T-helper 22 cell (primary cell): Measurements from ENCODE around the gene STX8.
"Not testable (repeated sequence)": the region's sequence is repeated elsewhere in the genome, so short reads cannot be mapped to it uniquely, and the experiment has no call there.

Experiments used
- DNase-seq: peaks from one replicate; pipeline ENCODE4 v3.0.0-alpha.2; 2020; ENCODE audit warnings: low read depth

The STX8 gene

DNA sequence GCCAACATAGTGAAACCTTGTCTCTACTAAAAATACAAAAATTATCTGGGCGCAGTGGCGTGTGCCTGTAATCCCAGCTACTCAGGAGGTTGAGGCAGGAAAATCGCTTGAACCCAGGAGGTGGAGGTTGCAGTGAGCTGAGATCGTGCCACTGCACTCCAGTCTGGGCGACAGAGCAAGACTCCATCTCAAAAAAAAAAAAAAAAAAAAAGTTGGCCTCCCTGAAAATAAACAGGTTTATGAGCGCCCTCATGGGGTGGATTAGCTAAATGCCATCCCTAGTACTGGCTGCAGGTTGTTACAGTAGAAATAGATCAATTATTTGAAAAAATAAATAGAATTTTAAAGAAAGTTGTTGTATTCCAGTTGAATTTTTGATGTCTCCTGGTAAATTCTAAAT is 20.9 kb downstream of the STX8 start:
- DNase-seq, result not testable (repeated sequence)

DNA sequence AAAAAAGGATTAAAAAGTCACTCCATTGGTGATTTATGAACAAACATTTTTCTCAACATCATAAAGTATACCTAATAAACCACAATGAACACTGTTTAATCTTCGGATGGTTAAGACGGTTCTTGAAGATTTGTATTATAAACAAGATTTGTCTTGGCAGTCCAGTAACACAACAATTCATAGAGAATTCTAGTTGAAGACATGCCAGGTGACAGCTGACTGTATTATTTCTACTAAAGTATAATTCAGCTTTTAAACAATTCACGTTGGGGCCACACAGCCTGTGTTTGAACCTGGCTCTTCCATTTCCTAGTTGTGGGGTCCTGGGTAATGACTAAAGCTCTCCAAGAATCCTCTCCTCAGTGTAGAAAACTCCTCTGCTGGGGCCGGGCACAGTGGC is 22.0 kb downstream of the STX8 start:
- DNase-seq, result no peak

DNA sequence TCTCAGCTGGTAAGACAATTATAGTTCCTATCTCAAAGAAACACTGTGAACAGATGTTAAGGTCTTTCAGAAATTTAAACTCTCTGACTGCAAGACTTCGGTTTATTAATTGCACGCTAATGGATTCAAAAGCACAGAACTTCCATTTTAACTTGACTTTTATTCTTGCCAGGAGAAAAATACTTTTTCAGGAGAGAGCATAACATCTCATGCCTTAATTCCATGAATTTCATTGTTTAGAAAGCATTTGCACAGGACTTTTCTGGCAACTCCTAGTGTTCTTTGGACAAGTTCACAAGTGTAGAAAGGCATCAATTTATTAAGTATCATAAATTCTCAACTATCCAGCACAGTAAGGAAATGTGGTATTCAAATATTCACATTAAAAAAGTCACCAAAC is 22.4 kb downstream of the STX8 start:
- DNase-seq, result no peak

DNA sequence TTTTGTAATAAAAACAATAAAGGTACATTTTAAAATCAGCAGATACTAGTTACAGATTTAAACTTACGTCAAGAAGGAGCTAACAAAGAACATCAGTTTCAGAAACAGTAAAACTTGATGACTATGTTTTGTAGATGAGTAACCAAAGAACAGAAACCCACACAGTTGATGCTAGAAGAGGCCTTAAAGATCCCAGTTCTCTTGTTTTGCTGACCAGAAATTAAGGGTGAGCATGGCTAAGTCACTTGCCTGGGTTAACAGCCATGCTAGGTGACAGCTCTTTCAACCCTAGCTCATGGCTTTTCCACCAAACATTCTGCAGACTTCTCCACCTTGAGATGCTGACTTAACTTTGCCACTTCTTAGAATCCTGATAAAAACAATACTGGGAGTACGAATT is 26.4 kb downstream of the STX8 start:
- DNase-seq, result no peak

DNA sequence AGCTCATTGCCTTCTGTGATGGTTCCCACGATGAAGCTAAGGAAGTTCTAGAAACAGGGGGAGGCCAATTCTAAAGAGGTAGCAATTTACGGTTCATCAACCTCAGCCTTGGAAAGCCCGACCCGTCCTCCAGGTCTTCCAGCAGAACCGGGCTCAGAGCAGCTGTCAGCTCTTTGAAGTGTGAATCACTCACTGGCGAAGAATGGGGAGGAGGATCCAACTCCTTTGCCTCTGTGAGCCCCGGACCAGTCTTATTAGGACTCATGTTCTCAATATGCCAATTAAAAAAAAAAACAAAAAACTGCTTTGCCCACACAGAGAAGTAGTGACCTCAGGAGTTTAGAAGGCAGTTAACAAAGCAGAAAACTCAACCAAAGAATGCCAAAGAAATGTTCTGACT is 31.4 kb downstream of the STX8 start:
- DNase-seq, result no peak

DNA sequence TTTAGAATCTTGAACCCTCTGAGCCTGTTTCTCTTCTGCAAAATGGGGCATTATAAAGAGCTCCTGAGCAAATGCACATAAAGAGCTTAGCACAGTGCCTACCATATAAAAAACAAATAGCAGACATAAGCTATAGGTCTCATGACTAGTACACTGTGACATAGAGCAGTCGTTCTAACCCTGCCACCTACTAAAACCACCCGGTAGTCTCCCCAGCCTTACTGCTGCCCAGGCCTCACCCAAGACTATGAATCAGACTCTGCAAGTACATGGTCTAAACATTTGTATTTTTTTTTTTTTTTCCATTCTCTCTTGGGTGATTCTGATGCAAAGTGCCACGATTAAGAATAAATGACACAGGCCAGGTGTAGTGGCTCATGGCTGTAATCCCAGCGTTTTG is 33.9 kb downstream of the STX8 start:
- no peak for DNase-seq

DNA sequence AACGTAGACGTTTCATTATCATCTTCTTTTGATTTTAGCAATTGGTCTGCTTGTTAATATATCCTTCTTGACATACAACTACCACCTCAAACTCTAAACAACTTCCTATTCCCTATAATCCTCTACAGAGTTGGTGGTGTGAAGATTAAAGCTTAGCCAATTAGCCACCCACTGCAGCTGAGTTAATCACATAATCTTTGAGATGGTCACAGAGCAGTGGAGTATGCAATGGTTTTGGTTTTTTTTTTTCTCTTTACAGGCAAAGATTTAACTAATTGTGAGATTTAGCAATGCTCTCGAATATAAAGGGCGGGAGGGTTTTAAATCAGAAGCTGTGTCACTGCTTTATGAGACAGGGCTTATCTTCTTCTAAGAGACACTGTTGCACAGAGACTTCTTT is 37.0 kb downstream of the STX8 start:
- DNase-seq, result no peak

DNA sequence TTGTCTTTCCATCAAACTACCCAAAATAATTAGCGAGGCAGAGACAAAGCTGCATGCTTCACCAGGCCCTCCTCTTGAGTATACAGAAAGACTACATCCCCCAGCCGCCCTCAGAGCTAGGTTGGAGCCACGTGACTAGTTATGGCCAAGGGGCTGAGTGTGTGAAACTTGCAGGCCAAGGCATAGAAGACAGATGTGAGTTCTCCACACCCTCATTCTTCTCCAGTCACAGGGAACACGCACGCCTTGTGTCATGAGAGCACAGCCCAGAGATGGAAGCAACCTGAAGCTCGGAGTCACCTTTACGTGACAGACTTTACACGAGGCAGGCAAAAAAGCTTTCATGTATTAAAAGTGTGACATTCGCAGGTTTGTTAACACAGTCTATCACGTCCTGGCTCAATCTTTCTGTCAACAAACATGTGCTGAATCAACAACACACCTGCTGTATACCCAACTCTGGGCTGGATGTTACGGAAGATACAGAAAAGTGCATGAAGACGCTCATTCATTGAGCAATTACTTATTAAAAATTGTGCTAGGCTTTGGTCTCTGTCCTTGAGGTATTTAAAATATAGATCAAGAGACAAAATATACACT is 38.3 kb downstream of the STX8 start:
- DNase-seq, result no peak

DNA sequence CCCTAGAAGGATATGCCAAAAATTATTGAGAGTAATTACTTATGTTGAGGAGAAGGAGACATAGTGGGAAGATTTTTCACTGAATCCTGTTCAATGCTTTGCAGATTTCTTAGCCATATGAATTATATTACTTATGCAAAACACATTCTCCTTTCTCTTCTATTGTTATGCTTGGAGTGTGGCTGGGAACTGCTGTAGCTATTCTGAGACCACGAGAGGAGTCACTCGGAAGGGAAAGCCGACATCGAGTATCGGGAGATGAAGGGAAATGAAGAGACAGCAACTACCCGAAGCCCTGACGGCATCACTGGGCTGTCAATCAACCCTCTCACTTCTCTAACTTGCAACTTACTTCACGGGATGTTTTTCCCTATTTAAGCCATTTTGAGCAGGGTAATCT is 39.6 kb downstream of the STX8 start:
- no peak for DNase-seq

DNA sequence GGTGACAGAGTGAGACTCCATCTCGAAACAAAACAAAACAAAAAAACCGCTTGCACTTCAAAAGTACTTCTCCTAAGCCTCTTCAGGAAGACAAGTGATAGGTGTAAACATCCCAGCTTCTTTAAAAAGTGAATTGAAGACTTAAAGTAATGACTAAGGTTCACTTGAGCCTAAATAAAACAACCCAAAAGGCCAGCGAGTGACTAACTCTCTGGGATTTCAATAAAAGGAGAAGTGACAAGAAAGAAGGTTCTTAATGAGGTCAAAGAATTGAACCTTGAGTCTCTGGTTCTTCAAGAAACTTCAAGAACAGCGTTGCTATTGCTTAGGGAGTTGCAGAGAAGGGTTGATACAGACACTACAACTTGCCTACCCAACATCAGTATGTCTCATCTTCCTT is 42.2 kb downstream of the STX8 start:
- no peak for DNase-seq

DNA sequence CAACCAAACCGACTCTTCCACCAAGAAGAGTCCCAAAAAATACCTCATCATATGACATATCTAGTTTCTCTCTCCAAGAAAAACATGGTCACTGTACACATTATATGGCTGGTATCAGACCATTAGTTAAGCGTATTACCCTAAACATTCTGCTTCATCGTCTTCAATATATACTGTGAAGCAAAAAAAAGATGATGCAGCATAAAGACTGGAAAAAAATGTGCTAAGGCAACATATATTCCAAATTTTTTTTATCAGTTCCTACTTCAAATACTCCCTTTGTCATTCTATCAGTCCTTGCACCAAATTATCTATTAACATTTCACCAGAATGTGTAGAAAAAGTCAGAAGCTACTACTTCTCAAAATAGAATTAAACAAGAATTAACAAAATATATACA is 42.9 kb downstream of the STX8 start:
- DNase-seq, result no peak

DNA sequence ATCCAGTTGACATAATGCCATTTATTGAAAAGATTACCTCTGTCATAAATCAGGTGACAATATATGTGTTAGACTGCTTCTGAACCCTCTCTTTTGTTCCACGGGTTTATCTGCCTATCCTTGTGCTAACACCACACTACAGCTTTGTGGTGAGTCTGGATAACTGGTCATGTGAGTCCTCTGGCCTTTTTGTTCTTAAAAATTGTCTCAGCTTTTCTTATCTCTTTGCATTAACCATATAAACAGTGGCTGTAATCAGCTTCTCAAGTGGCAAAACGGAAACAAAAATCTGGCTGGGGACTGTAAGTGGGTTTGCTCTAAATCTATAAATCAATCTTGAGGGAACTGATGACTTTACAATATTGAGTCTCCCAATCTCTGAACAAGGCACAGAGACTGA is 44.6 kb downstream of the STX8 start:
- DNase-seq, result no peak

DNA sequence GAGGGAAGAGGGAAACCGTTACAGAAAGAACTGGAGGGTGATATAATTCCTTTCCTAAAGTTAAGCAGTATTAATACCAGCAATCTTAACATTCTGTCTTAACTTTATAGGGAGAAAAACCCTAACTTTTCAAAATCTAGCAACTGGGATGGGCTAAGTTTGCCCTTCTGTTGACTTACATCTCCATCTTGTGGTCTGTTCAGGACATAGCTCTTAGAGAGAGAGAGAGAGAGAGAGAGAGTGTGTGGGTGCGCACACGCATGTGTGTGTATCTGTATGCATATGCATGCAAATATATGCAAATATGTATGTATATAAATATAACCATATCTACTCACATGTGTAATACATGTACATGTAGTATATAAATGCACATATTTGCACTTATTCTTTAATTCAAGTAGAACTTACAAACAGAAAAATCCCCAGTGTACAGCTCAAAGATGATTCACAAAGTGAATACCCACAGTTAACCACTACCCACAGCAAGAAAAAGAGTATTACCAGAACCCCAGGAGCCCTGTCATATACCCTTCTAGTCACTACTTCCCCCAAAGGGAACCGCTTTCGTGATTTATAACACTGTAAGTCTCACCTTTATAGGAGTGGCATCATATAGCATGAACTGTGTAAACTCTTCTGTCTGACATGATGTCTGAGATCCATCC is 46.5 kb downstream of the STX8 start:
- no peak for DNase-seq

DNA sequence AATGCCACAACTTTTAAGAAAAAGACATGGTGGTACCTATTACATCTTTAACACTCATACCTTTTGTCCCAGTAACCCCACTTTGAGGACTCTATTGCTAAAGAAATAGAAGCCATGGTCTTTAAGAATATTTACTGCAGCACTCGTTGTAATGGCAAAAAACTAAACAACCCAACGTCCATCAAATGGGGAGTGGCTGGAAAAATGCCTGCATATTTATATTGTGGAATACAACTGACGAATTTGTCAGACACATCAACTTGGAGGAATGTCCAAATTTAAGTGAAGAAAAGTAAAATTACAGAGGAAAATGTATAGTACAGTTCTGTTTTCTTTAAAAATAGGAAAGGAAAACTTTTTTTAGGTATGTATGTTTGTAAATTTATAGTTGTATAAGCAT is 47.8 kb downstream of the STX8 start:
- no peak for DNase-seq

DNA sequence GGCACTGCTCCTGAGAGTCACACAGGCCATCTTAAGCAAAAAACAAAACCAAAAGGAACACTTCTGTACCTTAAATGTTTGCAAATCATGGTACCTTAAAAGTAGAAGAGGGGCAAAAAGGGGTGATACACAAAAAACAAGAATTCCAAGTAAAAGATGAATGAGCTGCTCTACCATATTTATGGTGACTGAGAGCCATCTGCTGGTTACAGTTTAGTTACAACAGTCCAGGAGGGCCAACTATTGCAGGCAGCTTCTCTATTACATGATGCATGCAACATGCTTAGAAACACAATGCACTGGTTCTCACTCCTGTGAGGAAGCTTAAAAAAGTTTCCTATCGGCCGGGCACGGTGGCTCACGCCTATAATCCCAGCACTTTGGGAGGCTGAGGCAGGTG is 53.5 kb downstream of the STX8 start:
- no peak for DNase-seq

DNA sequence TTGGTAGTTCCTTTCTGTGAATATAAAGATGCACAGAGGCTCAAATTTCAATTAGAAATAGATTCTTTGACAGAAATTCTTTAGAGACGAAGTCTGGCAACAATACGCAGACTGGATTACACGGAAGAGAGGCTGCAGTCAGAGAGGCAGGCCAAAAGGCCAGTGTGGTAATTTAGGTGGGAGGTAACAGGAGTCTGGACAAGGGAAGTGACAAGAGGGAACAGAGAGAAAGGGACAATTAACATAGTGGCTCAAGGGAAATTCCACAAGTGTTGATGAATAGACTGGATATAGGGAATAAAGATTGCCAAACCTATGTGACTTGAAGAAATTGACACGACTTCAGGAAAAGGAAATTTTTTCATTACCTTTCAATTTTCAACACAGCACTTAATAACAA is 54.6 kb downstream of the STX8 start:
- no peak for DNase-seq

DNA sequence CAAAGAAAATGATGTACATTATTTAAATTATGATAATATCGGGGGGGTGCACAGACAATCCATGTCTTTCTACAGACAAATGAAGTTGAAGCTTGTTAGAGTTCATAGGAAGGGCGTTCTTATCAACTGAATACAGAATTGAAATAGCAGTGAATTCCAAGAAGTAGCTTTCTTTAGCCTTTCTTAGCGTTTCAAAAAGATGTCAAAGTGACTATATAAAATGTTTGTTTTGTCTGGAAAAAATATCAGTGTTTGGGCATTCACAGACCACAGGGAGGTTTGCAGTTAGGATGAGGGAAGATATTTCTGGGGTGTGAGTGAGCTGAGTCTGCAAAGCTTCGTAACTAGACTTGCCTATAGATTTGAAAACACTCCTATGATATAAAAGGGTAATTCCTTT is 55.0 kb downstream of the STX8 start:
- DNase-seq, result no peak

DNA sequence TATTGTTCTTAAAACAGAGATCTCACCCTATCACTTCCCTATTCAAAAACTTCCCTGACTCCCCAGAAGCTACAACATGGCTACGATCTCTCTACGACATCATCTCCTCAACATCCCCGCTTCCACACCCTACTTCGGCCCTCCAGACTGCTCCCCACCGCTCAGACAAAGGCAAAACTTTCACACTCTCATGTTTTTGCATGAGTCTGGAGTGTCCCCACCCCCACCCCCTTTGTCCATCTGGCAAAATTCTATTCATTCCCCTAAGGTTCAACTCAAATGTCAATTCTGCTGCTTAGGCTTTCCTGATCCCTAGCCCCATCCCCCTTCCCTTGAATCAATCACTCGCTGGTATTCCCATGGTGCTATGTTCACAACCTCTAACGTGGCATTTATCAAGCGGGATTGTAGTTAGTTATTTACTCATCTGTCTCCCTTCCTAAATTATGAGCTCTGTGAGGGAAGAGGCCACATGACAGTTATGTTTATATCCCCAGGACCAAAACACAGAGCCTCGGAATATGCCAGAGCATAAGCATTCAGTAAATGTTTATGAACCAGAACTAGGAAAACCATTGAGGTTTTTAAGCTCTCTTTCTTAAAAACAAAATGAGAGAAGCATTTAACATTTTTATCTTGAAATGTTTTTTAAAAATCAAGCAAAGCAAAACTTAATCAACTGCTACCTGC is 55.9 kb downstream of the STX8 start:
- DNase-seq, result no peak

DNA sequence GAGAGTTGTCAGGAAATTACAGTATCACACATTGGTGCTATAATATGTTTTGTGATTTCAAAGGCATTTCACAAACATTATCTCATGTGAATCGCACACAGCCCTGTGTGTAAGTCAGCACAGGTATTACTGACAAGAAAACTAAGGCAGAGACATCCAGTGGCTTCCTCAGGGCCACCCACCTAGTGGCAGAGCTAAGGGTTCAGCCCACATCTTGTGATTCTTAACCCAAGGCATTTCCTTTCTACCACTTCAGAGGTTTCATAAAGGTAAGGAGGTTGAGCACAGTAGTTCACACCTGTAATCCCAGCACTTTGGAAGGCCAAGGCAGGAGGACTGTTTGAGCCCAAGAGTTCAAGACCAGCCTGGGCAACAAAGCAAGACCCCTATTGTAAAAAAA is 58.2 kb downstream of the STX8 start:
- DNase-seq, result no peak

DNA sequence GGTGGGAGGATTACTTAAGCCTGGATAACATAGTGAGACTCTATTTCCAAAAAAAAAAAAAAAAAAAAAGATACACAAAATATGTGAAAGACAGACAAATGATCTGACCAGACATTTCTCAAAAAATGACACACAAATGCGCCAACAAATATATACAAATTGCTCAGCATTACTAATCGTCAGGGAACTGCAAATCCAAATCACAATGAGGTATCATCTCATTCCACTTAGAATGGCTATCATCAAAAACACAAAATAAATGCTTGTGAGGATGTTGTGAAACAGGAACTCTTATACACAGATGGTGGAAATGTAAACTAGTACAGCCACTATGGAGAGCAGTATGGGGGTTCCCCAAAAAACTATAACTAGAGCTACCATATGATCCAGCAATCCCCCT is 62.4 kb downstream of the STX8 start:
- DNase-seq, result no peak

DNA sequence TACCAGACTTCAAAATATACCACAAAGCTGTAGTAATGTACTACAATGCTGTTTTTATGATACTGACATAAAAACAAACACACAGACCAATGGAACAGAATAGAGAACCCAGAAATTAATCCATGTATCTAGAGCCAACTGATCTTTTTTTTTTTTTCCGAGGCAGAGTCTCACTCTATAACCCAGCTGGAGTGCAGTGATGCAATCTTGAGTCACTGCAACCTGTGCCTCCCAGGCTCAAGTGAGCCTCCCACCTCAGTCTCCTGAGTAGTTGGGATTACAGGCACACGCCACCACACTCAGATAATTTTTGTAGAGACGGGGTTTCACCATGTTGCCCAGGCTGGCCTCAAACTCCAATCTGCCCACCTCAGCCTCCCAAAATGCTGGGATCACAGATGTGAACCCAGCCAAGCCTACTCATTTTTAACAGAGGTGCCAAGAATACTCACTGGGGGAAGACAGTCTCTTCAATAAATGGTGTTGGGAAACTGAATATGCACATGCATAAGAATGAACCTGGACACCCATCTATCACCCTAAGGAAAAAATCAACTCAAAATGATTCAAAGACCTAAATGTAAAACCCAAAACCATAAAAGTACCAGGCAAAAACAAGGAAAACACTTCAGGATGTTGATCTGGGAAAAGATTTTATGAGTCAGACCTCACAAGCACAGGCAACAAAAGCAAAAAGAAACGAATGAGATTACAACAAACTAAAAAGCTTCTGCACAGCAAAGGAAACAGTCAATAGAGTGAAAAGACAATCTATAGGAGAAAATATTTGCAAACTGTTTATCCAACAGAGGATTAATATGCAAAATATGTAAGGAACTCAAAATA is 63.1 kb downstream of the STX8 start:
- DNase-seq, result no peak

DNA sequence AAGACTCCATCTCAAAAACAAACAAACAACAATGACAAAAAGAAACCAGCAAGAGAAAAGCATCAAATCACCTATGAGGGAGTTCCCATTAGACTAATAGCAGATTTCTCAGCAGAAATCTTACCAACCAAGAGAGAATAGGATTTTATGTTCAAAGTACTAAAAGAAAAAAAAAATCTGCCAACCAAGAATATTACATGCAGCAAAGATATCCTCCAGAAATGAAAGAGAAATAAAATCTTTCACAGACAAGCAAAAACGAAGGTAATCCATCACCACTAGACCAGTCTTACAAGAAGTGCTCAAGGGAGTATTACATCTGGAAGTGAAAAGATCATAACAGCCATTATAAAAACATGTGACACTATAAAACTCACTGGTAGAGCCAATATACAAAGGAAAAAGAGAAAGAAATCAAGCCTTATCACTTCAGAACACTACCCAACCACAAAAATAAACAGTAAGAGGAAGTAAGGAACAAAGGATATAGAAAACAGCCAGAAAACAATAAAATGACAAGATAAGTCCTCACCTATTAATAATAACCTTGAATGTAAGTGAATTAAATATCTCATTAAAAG is 66.3 kb downstream of the STX8 start:
- DNase-seq, result no peak

DNA sequence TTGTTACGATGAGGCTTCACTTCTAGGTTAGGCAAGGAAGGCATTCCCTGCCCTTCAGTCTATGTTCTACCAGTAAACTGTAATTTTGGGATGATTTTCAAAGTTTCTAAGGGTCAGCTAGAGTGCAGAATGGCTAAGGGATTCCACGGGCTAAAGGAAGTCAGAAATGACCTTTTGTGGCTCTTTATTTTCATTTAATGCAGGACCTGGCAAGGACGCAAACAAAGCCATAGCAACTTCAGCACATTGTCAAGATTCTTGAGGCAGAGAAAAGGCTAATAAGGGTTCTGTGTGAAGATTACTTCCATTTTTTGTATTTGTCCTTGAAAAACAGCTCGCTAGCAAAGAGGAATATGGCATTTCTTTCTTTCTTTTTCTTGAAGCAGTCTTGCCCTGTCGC is 76.6 kb downstream of the STX8 start:
- no peak for DNase-seq
